ENCODE results near the gene ITGB3. TPM values are rescaled to one million over a fixed set of nuclear protein-coding genes. Genes with fewer than 3 reads are reported as not detected.

Gene ITGB3
- total and polyA plus RNA-seq, 10 of the 15 experiments (the other 5 are each of a cell fraction or from before 2014, with no cell fraction given), result 0.69 to 22.8 (median 13.6) TPM

DNA sequence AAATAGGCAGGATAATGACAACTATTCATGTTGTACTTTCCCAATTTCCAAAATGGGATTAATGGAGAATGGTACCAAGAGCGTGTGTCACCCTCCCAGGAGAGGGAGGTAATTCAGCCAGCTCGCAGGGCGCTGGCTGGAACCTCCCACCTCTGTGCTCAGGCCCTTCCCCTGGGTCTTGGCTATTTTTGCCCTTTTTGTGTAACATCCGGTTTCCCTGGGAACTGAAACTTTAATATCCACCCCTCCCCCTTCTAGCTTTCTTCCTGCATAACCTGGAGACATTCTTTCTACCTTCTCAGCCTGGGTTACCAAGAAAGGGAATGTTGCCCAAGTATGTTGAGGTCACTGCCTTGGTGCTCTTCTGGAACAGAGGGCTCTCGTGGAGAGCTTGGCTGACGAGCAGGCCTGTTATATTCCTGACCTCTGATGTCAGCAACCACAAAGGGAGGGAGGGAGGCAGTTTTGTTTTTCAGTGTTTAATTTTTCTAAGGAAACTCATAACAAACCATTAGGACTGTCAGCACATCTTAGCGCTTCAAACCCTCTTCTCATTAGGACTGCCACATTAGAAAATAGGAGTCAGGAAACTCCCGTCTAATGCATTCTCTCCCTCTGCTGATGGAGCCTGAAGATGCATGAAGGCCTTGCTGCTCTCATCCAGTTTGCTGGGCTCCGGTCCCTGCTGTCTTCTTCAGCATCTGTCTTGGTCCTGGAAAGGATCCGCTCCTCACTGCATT lies 25.6 kb downstream of the ITGB3 start:
- peak; percentile 92 for DNase-seq (ENCODE audit: low read depth, low spot score)
- no peaks in the 10 kb centered on the region; the same call in 2 of the 3 replicates for H3K9me3 ChIP-seq (replicated peaks; ENCODE audit: control insufficient read depth, insufficient read depth, low read length)
- H3K4me2 ChIP-seq (ENCODE audit: control insufficient read depth, insufficient read depth), result peak overlapping the region; percentile 76
- in situ Hi-C loops (cut with MboI), result no loop called here
- FAIRE-seq, result peak; percentile 41
- ChIA-PET SMC1A (ENCODE audit: uncharacterized antibody, unreplicated experiment) (interaction anchor here (0.8 to 3.9 kb wide), 15 partner anchors 8 to 105 kb away, joined by 3 to 38 read pairs (median 5); partner anchors contain the start of genes EFCAB13 and ITGB3), CTCF (interaction anchor here (0.6 to 3.3 kb wide), 9 partner anchors 8 to 49 kb away, joined by 3 to 15 read pairs (median 4); no protein-coding TSS in a partner anchor), POLR2A (interaction anchor here (1.1 to 2.3 kb wide), 10 partner anchors 8 to 89 kb away, joined by 3 to 16 read pairs (median 6); partner anchors contain the start of genes CDC27 and ITGB3), RAD21 (ENCODE audit: unreplicated experiment) (interaction anchor here (0.7 to 7.1 kb wide), 10 partner anchors 9 to 71 kb away, joined by 3 to 43 read pairs (median 6); partner anchors contain the start of gene ITGB3)
- no peaks in the 10 kb centered on the region for H3K79me2 ChIP-seq (ENCODE audit: control insufficient read depth, insufficient read depth, low read length)
- intact Hi-C loops (cut with micrococcal nuclease; ENCODE audit: unreplicated experiment), result loop anchor here (1.0 to 2.0 kb wide), 3 partner anchors 8 to 48 kb away; no protein-coding TSS in a partner anchor
- no peaks in the 10 kb centered on the region for H3K27me3 ChIP-seq (replicated peaks in 1 of 2; ENCODE audit: control insufficient read depth in 2 of 2, insufficient read depth in 2 of 2, low read length in 1 of 2)
- BruUV-seq (replicated peaks), result TSS peak; percentile 78
- 15% methylated on average over 10 of the region's 10 CpGs for WGBS (ENCODE audit: insufficient coverage, insufficient replicate concordance, low lambda C conversion rate, missing lambda C conversion rate)
- peak overlapping the region; percentile 57 for H3K4me3 ChIP-seq
- peak overlapping the region; percentile 61 for H3K9ac ChIP-seq (ENCODE audit: control insufficient read depth, insufficient read depth, low read length)
- peak overlapping the region; percentile 79 for H3K27ac ChIP-seq (ENCODE audit: control insufficient read depth, insufficient read depth)
- H2AFZ ChIP-seq (ENCODE audit: control insufficient read depth, low read depth, low read length), result peak overlapping the region; percentile 76
- no peaks in the 10 kb centered on the region for H4K20me1 ChIP-seq (ENCODE audit: control insufficient read depth, insufficient read depth)
- H3K4me1 ChIP-seq (ENCODE audit: control insufficient read depth, insufficient read depth, low read length), result peaks cover 40% of the 10 kb centered on the region
- no peaks in the 10 kb centered on the region; a peak in 1 of 4 replicates for H3K36me3 ChIP-seq (ENCODE audit: control insufficient read depth in 2 of 2, insufficient read depth in 2 of 2, low read length in 1 of 2)
- ATAC-seq, result peak; percentile 91
- TF ChIP-seq, protein P1, sequence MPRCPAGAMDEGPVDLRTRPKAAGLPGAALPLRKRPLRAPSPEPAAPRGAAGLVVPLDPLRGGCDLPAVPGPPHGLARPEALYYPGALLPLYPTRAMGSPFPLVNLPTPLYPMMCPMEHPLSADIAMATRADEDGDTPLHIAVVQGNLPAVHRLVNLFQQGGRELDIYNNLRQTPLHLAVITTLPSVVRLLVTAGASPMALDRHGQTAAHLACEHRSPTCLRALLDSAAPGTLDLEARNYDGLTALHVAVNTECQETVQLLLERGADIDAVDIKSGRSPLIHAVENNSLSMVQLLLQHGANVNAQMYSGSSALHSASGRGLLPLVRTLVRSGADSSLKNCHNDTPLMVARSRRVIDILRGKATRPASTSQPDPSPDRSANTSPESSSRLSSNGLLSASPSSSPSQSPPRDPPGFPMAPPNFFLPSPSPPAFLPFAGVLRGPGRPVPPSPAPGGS (IDR thresholded peaks at IDR 0.05; ENCODE audit: borderline replicate concordance, insufficient read depth, low read depth, low read length, poor library complexity, severe bottlenecking), result peak; percentile 98
- TF ChIP-seq EED (IDR thresholded peaks at IDR 0.05; ENCODE audit: low read depth) (peak; percentile 99), RELA (IDR thresholded peaks at IDR 0.05; ENCODE audit: borderline replicate concordance, partially characterized antibody) (peak; percentile 66), RAD51 (IDR thresholded peaks at IDR 0.05) (no peak), PML (IDR thresholded peaks at IDR 0.05; ENCODE audit: low read length) (peak; percentile 90; the same call in 1 of the 2 replicates), YY1 (IDR thresholded peaks at IDR 0.05; ENCODE audit: low read depth, low read length) (0 out of 2 replicates have a peak, but pooled peaks have one; percentile 16)
- TF ChIP-seq, protein P2, sequence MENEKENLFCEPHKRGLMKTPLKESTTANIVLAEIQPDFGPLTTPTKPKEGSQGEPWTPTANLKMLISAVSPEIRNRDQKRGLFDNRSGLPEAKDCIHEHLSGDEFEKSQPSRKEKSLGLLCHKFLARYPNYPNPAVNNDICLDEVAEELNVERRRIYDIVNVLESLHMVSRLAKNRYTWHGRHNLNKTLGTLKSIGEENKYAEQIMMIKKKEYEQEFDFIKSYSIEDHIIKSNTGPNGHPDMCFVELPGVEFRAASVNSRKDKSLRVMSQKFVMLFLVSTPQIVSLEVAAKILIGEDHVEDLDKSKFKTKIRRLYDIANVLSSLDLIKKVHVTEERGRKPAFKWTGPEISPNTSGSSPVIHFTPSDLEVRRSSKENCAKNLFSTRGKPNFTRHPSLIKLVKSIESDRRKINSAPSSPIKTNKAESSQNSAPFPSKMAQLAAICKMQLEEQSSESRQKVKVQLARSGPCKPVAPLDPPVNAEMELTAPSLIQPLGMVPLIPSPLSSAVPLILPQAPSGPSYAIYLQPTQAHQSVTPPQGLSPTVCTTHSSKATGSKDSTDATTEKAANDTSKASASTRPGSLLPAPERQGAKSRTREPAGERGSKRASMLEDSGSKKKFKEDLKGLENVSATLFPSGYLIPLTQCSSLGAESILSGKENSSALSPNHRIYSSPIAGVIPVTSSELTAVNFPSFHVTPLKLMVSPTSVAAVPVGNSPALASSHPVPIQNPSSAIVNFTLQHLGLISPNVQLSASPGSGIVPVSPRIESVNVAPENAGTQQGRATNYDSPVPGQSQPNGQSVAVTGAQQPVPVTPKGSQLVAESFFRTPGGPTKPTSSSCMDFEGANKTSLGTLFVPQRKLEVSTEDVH (IDR thresholded peaks at IDR 0.05; ENCODE audit: low read depth, partially characterized antibody), result peak; percentile 64
- TF ChIP-seq, protein P3, sequence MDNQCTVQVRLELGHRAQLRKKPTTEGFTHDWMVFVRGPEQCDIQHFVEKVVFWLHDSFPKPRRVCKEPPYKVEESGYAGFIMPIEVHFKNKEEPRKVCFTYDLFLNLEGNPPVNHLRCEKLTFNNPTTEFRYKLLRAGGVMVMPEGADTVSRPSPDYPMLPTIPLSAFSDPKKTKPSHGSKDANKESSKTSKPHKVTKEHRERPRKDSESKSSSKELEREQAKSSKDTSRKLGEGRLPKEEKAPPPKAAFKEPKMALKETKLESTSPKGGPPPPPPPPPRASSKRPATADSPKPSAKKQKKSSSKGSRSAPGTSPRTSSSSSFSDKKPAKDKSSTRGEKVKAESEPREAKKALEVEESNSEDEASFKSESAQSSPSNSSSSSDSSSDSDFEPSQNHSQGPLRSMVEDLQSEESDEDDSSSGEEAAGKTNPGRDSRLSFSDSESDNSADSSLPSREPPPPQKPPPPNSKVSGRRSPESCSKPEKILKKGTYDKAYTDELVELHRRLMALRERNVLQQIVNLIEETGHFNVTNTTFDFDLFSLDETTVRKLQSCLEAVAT (IDR thresholded peaks at IDR 0.05), result peak; percentile 66; the same call in 1 of the 2 replicates
- TF ChIP-seq, protein P4, sequence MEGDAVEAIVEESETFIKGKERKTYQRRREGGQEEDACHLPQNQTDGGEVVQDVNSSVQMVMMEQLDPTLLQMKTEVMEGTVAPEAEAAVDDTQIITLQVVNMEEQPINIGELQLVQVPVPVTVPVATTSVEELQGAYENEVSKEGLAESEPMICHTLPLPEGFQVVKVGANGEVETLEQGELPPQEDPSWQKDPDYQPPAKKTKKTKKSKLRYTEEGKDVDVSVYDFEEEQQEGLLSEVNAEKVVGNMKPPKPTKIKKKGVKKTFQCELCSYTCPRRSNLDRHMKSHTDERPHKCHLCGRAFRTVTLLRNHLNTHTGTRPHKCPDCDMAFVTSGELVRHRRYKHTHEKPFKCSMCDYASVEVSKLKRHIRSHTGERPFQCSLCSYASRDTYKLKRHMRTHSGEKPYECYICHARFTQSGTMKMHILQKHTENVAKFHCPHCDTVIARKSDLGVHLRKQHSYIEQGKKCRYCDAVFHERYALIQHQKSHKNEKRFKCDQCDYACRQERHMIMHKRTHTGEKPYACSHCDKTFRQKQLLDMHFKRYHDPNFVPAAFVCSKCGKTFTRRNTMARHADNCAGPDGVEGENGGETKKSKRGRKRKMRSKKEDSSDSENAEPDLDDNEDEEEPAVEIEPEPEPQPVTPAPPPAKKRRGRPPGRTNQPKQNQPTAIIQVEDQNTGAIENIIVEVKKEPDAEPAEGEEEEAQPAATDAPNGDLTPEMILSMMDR (IDR thresholded peaks at IDR 0.05 in 2 of 3, conservative IDR thresholded peaks at IDR 0.05 in 1 of 3; ENCODE audit: control insufficient read depth in 2 of 3, extremely low read depth in 1 of 3, insufficient read depth in 1 of 3, low read depth in 3 of 3, low read length in 3 of 3), result no peak
- TF ChIP-seq, protein P5, sequence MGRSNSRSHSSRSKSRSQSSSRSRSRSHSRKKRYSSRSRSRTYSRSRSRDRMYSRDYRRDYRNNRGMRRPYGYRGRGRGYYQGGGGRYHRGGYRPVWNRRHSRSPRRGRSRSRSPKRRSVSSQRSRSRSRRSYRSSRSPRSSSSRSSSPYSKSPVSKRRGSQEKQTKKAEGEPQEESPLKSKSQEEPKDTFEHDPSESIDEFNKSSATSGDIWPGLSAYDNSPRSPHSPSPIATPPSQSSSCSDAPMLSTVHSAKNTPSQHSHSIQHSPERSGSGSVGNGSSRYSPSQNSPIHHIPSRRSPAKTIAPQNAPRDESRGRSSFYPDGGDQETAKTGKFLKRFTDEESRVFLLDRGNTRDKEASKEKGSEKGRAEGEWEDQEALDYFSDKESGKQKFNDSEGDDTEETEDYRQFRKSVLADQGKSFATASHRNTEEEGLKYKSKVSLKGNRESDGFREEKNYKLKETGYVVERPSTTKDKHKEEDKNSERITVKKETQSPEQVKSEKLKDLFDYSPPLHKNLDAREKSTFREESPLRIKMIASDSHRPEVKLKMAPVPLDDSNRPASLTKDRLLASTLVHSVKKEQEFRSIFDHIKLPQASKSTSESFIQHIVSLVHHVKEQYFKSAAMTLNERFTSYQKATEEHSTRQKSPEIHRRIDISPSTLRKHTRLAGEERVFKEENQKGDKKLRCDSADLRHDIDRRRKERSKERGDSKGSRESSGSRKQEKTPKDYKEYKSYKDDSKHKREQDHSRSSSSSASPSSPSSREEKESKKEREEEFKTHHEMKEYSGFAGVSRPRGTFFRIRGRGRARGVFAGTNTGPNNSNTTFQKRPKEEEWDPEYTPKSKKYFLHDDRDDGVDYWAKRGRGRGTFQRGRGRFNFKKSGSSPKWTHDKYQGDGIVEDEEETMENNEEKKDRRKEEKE (IDR thresholded peaks at IDR 0.05), result no peak
